GM10248 (cell line): ENCODE data around the gene NSF.
"Not testable (repeated sequence)": the region's sequence is repeated elsewhere in the genome, so short reads cannot be mapped to it uniquely, and the experiment has no call there.

ENCODE experiments used
- CTCF ChIA-PET: fragments of 300-600 bp; sonication (Branson Sonifier 250); formaldehyde crosslinking; extraction: SDS; loops from one replicate; lab custom pipeline; 2021; ENCODE audit warnings: antibody characterized with exemption; lab: Yijun Ruan, JAX
- POLR2A ChIA-PET: fragments of 350-650 bp; sonication (Branson Sonifier 250); formaldehyde crosslinking; extraction: SDS; loops from one replicate; lab custom pipeline; 2020; ENCODE audit warnings: antibody characterized with exemption; lab: Yijun Ruan, JAX
- DNase-seq: peaks from one replicate; pipeline ENCODE4 v3.0.0; 2012; ENCODE audit errors: extremely low spot score

Gene NSF

GRCh38 chr17:46623790-46624189 lies 33.3 kb downstream of the NSF start:
- CTCF ChIA-PET, DNase-seq, POLR2A ChIA-PET: not testable (repeated sequence)

DNA sequence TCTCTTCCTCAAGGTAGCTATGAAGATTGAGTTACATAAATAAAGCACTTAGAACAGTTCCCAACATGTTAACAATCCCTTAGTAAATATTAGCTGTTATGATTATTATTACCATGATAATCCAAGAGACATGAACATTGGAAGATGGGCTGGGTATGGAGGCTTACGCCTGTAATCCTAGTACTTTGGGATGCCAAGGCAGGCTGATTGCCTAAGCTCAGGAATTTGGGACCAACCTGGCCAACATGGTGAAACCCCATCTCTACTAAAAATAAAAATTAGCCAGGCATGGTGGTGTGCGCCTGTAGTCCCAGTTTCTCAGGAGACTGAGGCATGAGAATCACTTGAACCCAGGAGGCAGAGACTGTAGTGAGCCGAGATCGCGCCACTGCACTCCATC lies 34.3 kb downstream of the NSF start:
- CTCF ChIA-PET, DNase-seq, POLR2A ChIA-PET: not testable (repeated sequence)

GRCh38 chr17:46627452-46627851 lies 37.0 kb downstream of the NSF start:
- POLR2A ChIA-PET, DNase-seq, CTCF ChIA-PET: not testable (repeated sequence)

- POLR2A ChIA-PET, CTCF ChIA-PET, DNase-seq: not testable (repeated sequence)
Observed at GRCh38 chr17:46628753-46629436, 38.4 kb downstream of the NSF start.

DNA sequence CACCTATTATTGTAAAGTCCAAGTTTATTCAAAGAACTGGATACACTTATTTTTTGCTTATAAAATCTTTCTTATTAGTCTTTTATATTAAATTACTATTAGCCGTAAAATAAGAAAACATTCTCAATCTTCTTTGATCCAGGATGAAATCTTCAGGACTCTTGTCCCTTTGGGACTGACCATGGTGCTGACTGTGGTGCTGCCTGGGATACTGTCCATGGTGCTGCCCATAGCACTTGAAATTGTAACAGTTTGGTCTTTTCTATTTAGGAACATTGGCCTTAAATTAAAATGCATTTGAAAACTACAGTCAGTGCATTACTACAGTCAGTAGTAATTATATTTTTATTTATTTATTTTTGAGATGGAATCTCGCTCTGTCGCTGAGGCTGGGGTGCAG lies 41.7 kb downstream of the NSF start:
- CTCF ChIA-PET, DNase-seq, POLR2A ChIA-PET: not testable (repeated sequence)

- DNase-seq, CTCF ChIA-PET, POLR2A ChIA-PET: not testable (repeated sequence)
Observed at GRCh38 chr17:46634844-46635243, 44.4 kb downstream of the NSF start.

GRCh38 chr17:46641861-46642656 lies 51.6 kb downstream of the NSF start:
- POLR2A ChIA-PET, CTCF ChIA-PET: not testable (repeated sequence)

GRCh38 chr17:46647251-46647650 lies 56.8 kb downstream of the NSF start:
- POLR2A ChIA-PET, DNase-seq, CTCF ChIA-PET: not testable (repeated sequence)

More at GRCh38 chr17:46641861-46642656, 51.6 kb downstream of the NSF start:
- DNase-seq = not testable (repeated sequence)

- DNase-seq, POLR2A ChIA-PET, CTCF ChIA-PET: not testable (repeated sequence)
Observed at GRCh38 chr17:46647688-46648278, 57.3 kb downstream of the NSF start.

- CTCF ChIA-PET, POLR2A ChIA-PET, DNase-seq: not testable (repeated sequence)
Observed at GRCh38 chr17:46649246-46649645, 58.8 kb downstream of the NSF start.

DNA sequence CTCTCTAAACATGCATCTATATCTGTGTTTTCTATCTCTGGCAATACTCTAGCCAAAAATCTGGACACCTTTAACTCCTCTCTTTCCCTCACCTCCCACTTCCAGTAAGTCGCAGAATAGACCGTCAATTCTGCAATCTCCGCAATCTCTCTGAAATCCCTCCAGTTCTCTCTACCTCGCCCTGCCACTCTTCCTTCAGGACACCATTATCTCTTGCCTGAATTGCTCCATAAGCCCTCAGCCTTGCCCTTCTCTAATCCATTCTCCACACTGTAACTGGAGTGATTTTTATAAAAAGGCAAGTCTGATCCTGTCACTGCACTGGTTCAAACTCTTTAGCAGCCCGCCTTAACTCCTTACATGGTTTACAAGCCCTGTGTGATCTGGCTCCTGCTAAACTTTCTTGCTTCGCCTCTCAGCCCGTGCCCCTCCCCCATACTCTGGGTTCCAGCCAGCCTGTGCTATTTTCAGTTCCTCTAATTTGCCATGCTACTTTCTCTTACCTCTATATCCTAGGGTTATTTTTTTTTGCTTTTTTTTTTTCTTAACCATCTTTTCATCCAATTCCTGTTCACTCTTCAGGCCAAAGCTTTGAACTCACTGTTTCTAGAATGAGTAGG lies 61.7 kb downstream of the NSF start:
- CTCF ChIA-PET, POLR2A ChIA-PET, DNase-seq: not testable (repeated sequence)

GRCh38 chr17:46658235-46658634 lies 67.8 kb downstream of the NSF start:
- CTCF ChIA-PET, DNase-seq, POLR2A ChIA-PET: not testable (repeated sequence)

GRCh38 chr17:46659702-46660101 lies 69.2 kb downstream of the NSF start:
- DNase-seq, POLR2A ChIA-PET, CTCF ChIA-PET: not testable (repeated sequence)

GRCh38 chr17:46663123-46663522 lies 72.7 kb downstream of the NSF start:
- POLR2A ChIA-PET, DNase-seq, CTCF ChIA-PET: not testable (repeated sequence)

- CTCF ChIA-PET, POLR2A ChIA-PET, DNase-seq: not testable (repeated sequence)
Observed at GRCh38 chr17:46663552-46663951, 73.1 kb downstream of the NSF start.

DNA sequence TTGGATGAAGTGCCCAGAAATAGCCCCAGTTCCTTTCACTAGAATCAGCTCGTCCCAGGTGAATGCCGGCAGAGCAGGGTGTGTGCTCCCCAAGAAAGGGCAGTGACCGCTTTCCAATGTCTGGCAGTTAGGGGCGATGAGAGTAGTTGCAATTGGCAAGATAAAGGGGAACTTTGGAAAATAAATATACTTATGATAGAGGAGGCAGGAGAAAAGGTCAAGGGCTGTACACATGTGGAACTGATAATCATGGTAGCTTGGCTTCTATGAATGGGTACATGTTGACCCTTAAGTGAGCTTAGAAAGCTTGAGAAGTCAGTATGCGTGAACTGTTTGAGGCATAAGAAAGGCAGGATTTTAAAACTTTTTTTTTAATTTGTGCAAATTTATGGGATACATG lies 75.5 kb downstream of the NSF start:
- CTCF ChIA-PET, DNase-seq, POLR2A ChIA-PET: not testable (repeated sequence)

DNA sequence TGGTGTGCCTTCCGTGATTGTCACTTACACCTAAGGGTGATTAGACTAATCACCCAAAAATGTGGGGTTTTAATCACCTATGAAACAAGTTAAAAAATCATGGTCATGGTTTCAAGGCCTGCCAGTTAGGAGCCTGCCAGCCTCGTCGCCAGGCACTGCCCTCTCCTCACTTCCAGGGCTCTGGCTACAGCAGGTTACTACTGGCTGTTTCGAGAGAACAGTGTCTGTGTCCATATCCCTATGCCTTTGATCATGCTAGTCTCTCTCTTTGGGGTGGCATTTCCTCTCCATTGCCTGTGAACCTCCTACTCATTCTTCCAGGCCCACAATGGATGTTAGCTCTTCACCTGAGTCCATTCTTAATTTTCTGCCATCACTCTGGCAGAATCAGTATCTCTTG lies 80.3 kb downstream of the NSF start:
- CTCF ChIA-PET, DNase-seq, POLR2A ChIA-PET: not testable (repeated sequence)

GRCh38 chr17:46672777-46673176 lies 82.3 kb downstream of the NSF start:
- POLR2A ChIA-PET, CTCF ChIA-PET, DNase-seq: not testable (repeated sequence)
